Upper lobe of left lung (tissue), 4 donors: Measurements from ENCODE around the gene GAMT.

Experiments used
- CTCF ChIP-seq, 6 experiments: fragments of 450-650 bp in 4 of 6; fragments of 200-600 bp in 2 of 6; sonication (generic) in 2 of 6; IDR thresholded peaks; one replicate each; pipeline ENCODE4 v1.5.1; 2016 to 2019; ENCODE audit warnings: antibody characterized with exemption in 6 of 6
- EP300 ChIP-seq, 4 donors: sonication (generic); formaldehyde crosslinking; IDR thresholded peaks; one replicate each; pipeline ENCODE4 v1.5.1; 2017; ENCODE audit warnings: antibody characterized with exemption in 4 of 4, control low read depth in 2 of 4
- POLR2A ChIP-seq, 4 donors: fragments of 450-650 bp; IDR thresholded peaks; one replicate each; pipeline ENCODE4 v1.5.1; 2016 to 2017; ENCODE audit warnings: antibody characterized with exemption in 4 of 4, mild to moderate bottlenecking in 2 of 4
- POLR2AphosphoS5 ChIP-seq, 2 donors: sonication (generic); formaldehyde crosslinking; IDR thresholded peaks; one replicate each; pipeline ENCODE4 v1.5.1; 2017; ENCODE audit warnings: antibody characterized with exemption in 2 of 2

DNA sequence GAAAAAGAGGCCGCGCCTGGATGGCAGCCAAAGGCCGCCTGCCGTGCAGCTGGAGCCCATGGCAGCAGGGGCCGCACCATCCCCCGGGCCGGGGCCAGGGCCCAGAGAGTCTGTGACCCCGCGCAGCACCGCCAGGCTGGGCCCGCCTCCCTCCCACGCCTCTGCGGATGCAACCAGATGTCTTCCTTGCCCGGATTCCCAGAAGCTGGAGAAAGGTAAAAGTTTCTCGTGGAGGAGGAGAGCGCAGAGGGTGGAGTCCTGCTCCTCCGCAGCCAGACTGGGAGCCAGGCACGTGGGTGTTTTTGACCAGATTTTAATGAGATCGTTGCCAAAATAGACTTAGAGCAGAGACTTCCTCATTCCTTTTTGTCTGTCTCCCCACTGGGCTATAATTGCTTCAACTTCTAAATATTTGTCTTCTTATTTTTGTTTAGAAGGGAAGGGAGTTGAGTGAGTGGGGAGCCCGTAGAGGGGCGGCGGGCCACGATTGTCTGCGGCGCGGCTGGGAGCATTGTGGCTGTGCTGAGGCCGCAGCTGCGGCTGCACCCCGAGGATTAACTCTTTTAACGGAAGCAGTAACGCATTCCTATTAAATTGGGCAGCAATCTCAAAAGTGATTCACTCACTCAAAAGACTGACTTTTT is 40.4 kb downstream of the GAMT start:
- TF ChIP-seq CTCF (IDR thresholded peaks at IDR 0.05) (no peak), POLR2A (IDR thresholded peaks at IDR 0.05) (no peak), EP300 (IDR thresholded peaks at IDR 0.05) (no peak), POLR2AphosphoS5 (IDR thresholded peaks at IDR 0.05) (no peak)
